T-helper 17 cell (primary cell): ENCODE results near the gene PXMP4. TPM values are rescaled to one million over a fixed set of nuclear protein-coding genes. Genes with fewer than 3 reads are reported as not detected.

Experiments used
- ATAC-seq: fragments of 150-1000 bp; cut with Tn5 transposase; 2 replicates; pipeline ENCODE4 v1.10.0; 2021; ENCODE audit warnings: mild to moderate bottlenecking, moderate library complexity
- DNase-seq, 3 donors: peaks; one replicate each; pipeline versions ENCODE4 v3.0.0 to v3.0.0-alpha.2; 2020 to 2021
- H3K9me3 ChIP-seq: one replicate; pipeline ENCODE4 v1.7.0; 2013; ENCODE audit warnings: low read length, mild to moderate bottlenecking; ENCODE audit not compliant: control insufficient read depth, poor library complexity, severe bottlenecking
- H3K27ac Mint-ChIP-seq: one replicate; pipeline ENCODE4 v1.8.0; 2022; ENCODE audit warnings: mild to moderate bottlenecking, moderate library complexity, mixed read lengths
- H3K27me3 Mint-ChIP-seq: one replicate; pipeline ENCODE4 v1.8.0; 2022; ENCODE audit warnings: mixed read lengths
- H3K36me3 Mint-ChIP-seq: one replicate; pipeline ENCODE4 v1.8.0; 2022; ENCODE audit warnings: low read depth, mixed read lengths
- H3K4me1 Mint-ChIP-seq: one replicate; pipeline ENCODE4 v1.8.0; 2022; ENCODE audit warnings: mild to moderate bottlenecking, mixed read lengths
- H3K4me3 Mint-ChIP-seq: one replicate; pipeline ENCODE4 v1.8.0; 2022; ENCODE audit warnings: mild to moderate bottlenecking, moderate library complexity, mixed read lengths
- total RNA-seq, 4 donors: library from RNA in 2 of 4; stranded (reverse) in 2 of 4; gene quantifications; one replicate each; pipeline ENCODE4 v1.2.3 and lab custom pipeline; 2022 to 2026

PXMP4 gene
- total RNA-seq, 2 donors from 2014 or later = 3.7 to 4.0 TPM

DNA sequence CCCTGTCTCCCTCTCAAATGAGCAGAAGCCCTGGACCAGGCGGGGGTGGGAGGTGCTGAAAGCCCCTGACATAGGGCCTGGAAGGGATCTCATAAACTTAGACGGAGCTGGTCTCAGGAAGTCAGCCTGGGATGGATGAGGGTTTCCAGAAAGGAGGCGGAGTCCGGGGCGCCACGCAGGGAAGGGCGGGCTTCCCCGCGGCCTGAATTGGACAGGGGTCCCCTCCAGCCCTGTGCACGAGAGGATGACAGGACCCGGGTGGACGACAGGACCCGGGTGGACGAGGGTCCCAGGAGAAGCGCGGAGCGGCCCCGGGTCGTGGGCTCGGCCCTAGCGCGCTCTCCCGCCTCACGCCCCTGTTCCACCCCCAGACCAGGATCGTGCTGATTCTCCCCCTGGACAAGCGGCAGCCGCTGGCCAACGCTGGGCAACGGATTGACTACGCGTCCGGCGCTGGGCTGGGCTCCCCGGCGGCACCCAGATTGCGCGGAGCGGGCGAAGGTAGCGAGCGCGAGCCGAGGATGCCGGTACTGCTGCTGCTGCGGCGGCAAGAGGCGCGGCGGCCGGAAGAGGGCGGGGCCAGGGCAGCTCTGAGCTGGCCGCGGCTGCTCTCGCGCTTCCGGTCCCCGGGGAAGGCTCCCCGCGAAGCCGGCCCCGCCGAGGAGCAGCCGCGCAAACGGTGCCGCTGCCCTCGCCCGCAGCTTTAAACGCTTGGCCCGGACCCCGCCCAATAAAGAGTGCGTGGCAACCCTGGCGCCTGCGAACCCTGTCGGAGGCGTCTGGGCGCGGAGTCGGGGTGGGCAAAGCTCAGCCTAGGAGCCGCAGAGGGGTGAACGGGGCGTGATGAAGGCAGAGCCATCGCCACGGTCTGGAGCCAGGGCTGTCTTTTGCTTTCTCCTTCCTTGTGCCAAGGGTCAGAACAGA lies 56.7 kb downstream of the PXMP4 start:
- Mint-ChIP-seq H3K36me3 (peaks cover 2% of the 10 kb centered on the region), H3K27me3 (no peaks in the 10 kb centered on the region), H3K27ac (peak overlapping the region; percentile 90), H3K4me1 (peaks cover 24% of the 10 kb centered on the region), H3K4me3 (peak overlapping the region; percentile 90)
- DNase-seq = peak; percentile 44 to 81 (median 75)
- H3K9me3 ChIP-seq = no peaks in the 10 kb centered on the region
- ATAC-seq = peak; percentile 62

GRCh38 chr20:33662172-33662571 lies 57.9 kb downstream of the PXMP4 start, which contains the start of gene C20orf144:
Gene C20orf144, plus strand, starts transcription at chr20:33662327. Its CDS starts 19 bp downstream, at chr20:33662346.
- Mint-ChIP-seq H3K27ac (peak within 1 kb of the TSS; percentile 90), H3K36me3 (peaks cover 2% of the 10 kb centered on the region), H3K27me3 (no peaks in the 10 kb centered on the region), H3K4me3 (peak within 1 kb of the TSS; percentile 90), H3K4me1 (peaks cover 22% of the 10 kb centered on the region)
- DNase-seq = no peak
- H3K9me3 ChIP-seq = no peaks in the 10 kb centered on the region
- no peak for ATAC-seq

DNA sequence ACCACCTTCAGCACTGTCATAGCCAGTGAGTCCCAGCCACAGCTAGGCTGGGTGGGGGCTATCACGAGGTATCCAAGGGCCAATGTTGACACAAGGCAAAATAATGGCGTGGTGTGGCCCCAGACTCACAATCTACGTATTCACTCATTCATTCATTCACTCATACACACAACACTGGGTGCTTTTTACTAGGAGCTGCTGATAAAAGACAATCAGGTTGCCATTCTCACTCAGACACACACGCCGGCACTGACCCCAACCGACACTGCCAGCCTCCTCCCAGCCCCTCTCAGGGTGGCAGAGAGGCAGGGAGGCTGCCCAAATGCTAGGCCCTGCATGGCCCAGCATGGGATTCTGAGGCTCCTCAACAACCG lies 59.4 kb downstream of the PXMP4 start:
- Mint-ChIP-seq H3K27ac (peak overlapping the region; percentile 19), H3K4me3 (no peak overlapping the region), H3K36me3 (no peaks in the 10 kb centered on the region), H3K4me1 (peaks cover 16% of the 10 kb centered on the region), H3K27me3 (no peaks in the 10 kb centered on the region)
- DNase-seq = no peak
- no peak for ATAC-seq
- H3K9me3 ChIP-seq = no peaks in the 10 kb centered on the region

DNA sequence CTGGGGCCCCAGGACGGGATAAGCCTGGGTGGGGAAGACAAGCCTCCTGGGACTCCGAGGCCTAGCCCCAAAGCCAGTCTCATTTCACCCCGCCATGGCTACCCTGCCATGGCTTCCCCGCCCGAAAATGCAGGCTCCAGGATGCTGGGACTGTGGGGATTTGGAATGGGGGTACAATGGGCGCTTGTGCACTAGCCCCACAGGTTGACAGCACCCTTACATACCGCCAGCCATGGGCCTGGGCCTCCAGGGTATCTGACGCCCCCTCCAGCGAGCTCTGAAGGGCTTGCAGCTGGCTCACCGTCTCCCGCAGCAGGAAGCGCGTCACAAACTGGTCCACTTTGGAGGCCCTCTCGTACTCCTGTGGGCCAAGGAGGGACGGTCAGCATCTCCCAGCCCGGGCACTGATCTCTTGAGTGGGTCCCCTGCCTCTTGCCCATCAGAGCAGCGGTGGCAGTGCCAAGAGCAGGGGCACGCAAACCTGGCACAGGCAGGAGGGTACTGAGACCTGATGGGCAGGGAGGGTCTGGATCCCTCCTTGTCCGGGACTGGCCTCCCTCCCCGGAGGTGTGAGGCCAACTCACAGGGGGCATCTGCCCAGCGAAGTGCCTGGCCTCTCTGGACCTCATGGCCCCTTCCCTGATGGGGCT lies 60.0 kb downstream of the PXMP4 start:
- no peaks in the 10 kb centered on the region for H3K9me3 ChIP-seq
- no peaks in the 10 kb centered on the region for H3K36me3 Mint-ChIP-seq
- peaks cover 13% of the 10 kb centered on the region for H3K4me1 Mint-ChIP-seq
- peak overlapping the region; percentile 19 for H3K27ac Mint-ChIP-seq
- H3K27me3 Mint-ChIP-seq = no peaks in the 10 kb centered on the region
- DNase-seq = no peak
- H3K4me3 Mint-ChIP-seq = no peak overlapping the region
- ATAC-seq = no peak

GRCh38 chr20:33659341-33660034 lies 60.6 kb downstream of the PXMP4 start:
- Mint-ChIP-seq H3K4me3 (no peak overlapping the region), H3K36me3 (no peaks in the 10 kb centered on the region), H3K27ac (no peak overlapping the region), H3K4me1 (peaks cover 6% of the 10 kb centered on the region), H3K27me3 (no peaks in the 10 kb centered on the region)
- DNase-seq = no peak
- no peaks in the 10 kb centered on the region for H3K9me3 ChIP-seq
- ATAC-seq = no peak

DNA sequence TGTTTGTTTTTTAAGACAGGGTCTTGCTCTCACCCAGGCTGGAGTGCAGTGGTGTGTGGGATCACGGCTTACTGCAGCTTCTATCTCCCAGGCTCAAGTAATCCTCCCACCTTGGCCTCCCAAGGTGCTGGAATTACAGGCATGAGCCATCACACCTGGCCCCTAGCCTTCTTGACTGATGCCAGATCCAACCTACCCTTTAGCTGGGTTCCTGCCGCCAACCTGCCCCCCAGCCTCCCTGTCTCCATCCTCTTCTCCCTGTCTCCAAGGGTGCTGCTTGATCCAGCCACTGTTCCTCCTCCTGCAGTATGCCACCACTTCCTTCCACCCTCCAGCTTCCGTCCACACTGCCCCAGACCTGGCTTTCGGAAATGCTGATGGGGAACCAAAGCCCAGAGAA lies 61.2 kb downstream of the PXMP4 start:
- ATAC-seq (no peak), DNase-seq (no peak)
- no peaks in the 10 kb centered on the region for H3K9me3 ChIP-seq
- Mint-ChIP-seq H3K27ac (no peak overlapping the region), H3K4me1 (peaks cover 4% of the 10 kb centered on the region), H3K4me3 (no peak overlapping the region), H3K36me3 (no peaks in the 10 kb centered on the region), H3K27me3 (no peaks in the 10 kb centered on the region)

- no peaks in the 10 kb centered on the region for H3K36me3 Mint-ChIP-seq
- no peak for DNase-seq
- no peak overlapping the region for H3K4me3 Mint-ChIP-seq
- no peak for ATAC-seq
- H3K4me1 Mint-ChIP-seq = peaks cover 5% of the 10 kb centered on the region
- no peak overlapping the region for H3K27ac Mint-ChIP-seq
- no peaks in the 10 kb centered on the region for H3K27me3 Mint-ChIP-seq
- no peaks in the 10 kb centered on the region for H3K9me3 ChIP-seq
Measured at GRCh38 chr20:33658510-33658909, 61.6 kb downstream of the PXMP4 start.

- no peak for ATAC-seq
- no peaks in the 10 kb centered on the region for H3K9me3 ChIP-seq
- Mint-ChIP-seq H3K4me3 (no peak overlapping the region), H3K27ac (no peak overlapping the region), H3K27me3 (no peaks in the 10 kb centered on the region), H3K4me1 (peaks cover 5% of the 10 kb centered on the region), H3K36me3 (no peaks in the 10 kb centered on the region)
- no peak for DNase-seq
Measured at GRCh38 chr20:33657704-33658095, 62.4 kb downstream of the PXMP4 start.

GRCh38 chr20:33656783-33657703 lies 63.1 kb downstream of the PXMP4 start:
- Mint-ChIP-seq H3K27me3 (no peaks in the 10 kb centered on the region), H3K4me1 (peaks cover 6% of the 10 kb centered on the region), H3K27ac (no peak overlapping the region), H3K4me3 (no peak overlapping the region), H3K36me3 (no peaks in the 10 kb centered on the region)
- DNase-seq (no peak), ATAC-seq (no peak)
- H3K9me3 ChIP-seq = no peaks in the 10 kb centered on the region

- Mint-ChIP-seq H3K36me3 (no peaks in the 10 kb centered on the region), H3K27ac (no peak overlapping the region), H3K27me3 (no peaks in the 10 kb centered on the region), H3K4me1 (peaks cover 8% of the 10 kb centered on the region), H3K4me3 (no peak overlapping the region)
- DNase-seq = no peak
- H3K9me3 ChIP-seq = no peaks in the 10 kb centered on the region
- no peak for ATAC-seq
Measured at GRCh38 chr20:33656010-33656782, 63.9 kb downstream of the PXMP4 start.

GRCh38 chr20:33655164-33655563 lies 64.9 kb downstream of the PXMP4 start:
- no peaks in the 10 kb centered on the region for H3K27me3 Mint-ChIP-seq
- no peak overlapping the region for H3K4me3 Mint-ChIP-seq
- H3K9me3 ChIP-seq = no peaks in the 10 kb centered on the region
- no peak for ATAC-seq
- H3K4me1 Mint-ChIP-seq = peaks cover 8% of the 10 kb centered on the region
- no peak for DNase-seq
- H3K36me3 Mint-ChIP-seq = no peaks in the 10 kb centered on the region
- H3K27ac Mint-ChIP-seq = no peak overlapping the region

- Mint-ChIP-seq H3K27me3 (no peaks in the 10 kb centered on the region), H3K4me1 (peaks cover 8% of the 10 kb centered on the region), H3K4me3 (no peak overlapping the region), H3K36me3 (no peaks in the 10 kb centered on the region), H3K27ac (no peak overlapping the region)
- no peak for DNase-seq
- ATAC-seq = no peak
- H3K9me3 ChIP-seq = no peaks in the 10 kb centered on the region
Measured at GRCh38 chr20:33654680-33655161, 65.4 kb downstream of the PXMP4 start.
